Erythroblast (primary cell): ENCODE measurements around the gene CEACAM8.

ENCODE experiments used
- GATA1 ChIP-seq: IDR thresholded peaks from 2 replicates; pipeline ENCODE4 v1.6.1; 2011; ENCODE audit warnings: low read depth, mild to moderate bottlenecking, control low read depth, low read length, moderate library complexity
- POLR2A ChIP-seq: IDR thresholded peaks from 2 replicates; pipeline ENCODE4 v1.6.1; 2011; ENCODE audit warnings: mild to moderate bottlenecking, low read length

- TF ChIP-seq POLR2A: no peak
- no peak for TF ChIP-seq GATA1
Observed at GRCh38 chr19:42589792-42590191, 4.9 kb downstream of the CEACAM8 start.
